ENCODE measurements around the gene RASSF4. TPM values are rescaled to one million over a fixed set of nuclear protein-coding genes. Genes with fewer than 3 reads are reported as not detected.

RASSF4 gene
- total and polyA plus RNA-seq, 11 donors, result 48.3 to 125 (median 78.9) TPM

DNA sequence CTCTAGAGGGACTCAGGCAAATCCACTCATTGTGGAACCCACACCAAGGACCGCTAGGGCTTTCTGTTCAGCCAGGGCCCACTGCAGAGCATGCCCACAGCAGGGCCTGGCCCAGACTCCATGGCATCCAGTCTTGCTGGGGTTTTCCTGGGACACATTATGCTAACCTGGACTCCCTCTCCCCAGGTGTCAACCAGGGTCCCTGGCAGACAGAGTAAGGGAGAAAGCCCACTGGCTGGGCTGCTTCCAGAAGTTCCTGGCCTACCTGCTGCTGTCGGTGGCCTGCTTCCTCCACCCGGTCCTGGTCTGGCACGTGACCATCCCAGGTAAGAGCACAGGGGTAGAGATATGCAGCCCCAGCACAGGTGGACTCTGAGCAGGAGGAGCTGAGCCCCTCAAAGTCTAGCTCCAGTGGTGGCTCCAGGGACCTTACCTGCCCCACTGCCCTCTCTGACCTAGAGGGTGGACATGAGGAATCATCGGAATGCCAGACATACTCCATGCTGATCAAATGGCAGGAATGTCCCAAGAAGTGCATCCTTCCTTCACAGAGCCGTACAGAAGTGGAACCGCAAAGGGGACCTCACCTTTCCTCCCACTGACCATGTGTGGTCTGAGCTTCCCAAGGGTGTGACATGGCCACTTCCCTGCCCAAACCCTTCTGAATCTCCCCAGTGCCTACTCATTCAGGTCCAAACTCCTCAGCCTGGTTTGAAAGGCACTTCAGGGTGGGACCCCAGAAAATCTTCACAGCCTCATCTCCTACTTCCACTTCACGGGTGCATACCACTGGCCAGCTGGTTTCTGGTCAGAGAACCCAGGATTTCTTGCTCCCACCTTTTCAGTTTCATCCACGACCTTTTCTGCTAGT, 25.9 kb upstream of the RASSF4 start:
- Histone ChIP-seq H3K27me3 (no peaks in the 10 kb centered on the region), H3K36me3 (no peaks in the 10 kb centered on the region), H3K4me1 (peaks cover 0 to 54% (median 39%) of the 10 kb centered on the region in 12 donors), H3K27ac (peak overlapping the region in 4 of 12 donors; percentile 31 to 72 (median 70)), H3K9me3 (no peaks in the 10 kb centered on the region), H3K4me3 (no peak overlapping the region)
- WGBS, 4 donors, result 81 to 95% (median 85%) methylated on average over 7 to 9 of the region's 9 CpGs
- DNase-seq (peak in 2 of 5 donors; percentile 14 to 48), ATAC-seq (no peak)
- intact Hi-C loops (cut with DNase I), result loop anchor here in 9 of 10 donors (2.0 to 5.0 kb wide), 7 partner anchors 25 to 75 kb away; partner anchors contain the start of genes DEPP1 (in 1 of the 9) and RASSF4 (in 1 of the 9)
- TF ChIP-seq POLR2A (IDR thresholded peaks at IDR 0.05), result no peak
- TF ChIP-seq, protein P1, sequence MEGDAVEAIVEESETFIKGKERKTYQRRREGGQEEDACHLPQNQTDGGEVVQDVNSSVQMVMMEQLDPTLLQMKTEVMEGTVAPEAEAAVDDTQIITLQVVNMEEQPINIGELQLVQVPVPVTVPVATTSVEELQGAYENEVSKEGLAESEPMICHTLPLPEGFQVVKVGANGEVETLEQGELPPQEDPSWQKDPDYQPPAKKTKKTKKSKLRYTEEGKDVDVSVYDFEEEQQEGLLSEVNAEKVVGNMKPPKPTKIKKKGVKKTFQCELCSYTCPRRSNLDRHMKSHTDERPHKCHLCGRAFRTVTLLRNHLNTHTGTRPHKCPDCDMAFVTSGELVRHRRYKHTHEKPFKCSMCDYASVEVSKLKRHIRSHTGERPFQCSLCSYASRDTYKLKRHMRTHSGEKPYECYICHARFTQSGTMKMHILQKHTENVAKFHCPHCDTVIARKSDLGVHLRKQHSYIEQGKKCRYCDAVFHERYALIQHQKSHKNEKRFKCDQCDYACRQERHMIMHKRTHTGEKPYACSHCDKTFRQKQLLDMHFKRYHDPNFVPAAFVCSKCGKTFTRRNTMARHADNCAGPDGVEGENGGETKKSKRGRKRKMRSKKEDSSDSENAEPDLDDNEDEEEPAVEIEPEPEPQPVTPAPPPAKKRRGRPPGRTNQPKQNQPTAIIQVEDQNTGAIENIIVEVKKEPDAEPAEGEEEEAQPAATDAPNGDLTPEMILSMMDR (IDR thresholded peaks at IDR 0.05), result no peak

DNA sequence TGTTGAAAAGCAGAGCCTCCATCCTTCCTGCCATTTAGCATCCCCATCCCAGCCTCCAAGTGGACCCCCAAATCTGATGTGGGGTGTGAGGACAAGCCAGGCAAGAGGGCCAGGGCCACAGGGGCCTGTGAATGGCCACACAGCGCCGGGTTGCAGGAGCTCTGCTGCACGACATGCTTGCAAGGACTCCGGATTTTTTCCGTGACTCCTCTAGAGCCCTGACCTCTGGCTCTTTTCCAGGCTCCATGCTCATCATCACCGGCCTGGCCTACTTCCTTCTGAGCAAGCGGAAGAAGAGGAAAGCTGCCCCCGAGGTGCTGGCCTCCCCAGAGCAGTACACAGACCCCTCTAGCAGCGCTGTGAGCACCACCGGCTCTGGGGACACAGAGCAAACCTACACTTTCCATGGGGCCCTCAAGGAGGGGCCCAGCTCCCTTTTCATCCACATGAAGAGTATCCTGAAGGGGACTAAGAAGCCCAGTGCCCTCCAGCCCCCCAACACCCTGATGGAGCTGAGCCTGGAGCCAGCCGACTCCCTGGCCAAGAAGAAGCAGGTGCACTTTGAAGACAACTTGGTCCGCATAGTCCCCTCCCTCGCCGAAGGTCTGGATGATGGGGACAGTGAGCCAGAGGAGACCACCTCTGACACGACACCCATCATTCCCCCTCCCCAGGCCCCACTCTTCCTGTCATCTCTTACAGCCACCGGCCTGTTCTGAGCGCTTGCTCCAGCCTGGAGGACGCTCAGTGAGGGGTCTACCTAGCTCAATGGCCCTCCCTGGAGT, 25.0 kb upstream of the RASSF4 start:
- ATAC-seq (peak in 1 of 4 donors; percentile 11), DNase-seq (peak; percentile 45 to 76 (median 70))
- no peaks in the 10 kb centered on the region for H3K9me3 ChIP-seq
- TF ChIP-seq POLR2A (IDR thresholded peaks at IDR 0.05), result no peak
- no peaks in the 10 kb centered on the region for H3K27me3 ChIP-seq
- intact Hi-C loops (cut with DNase I), result loop anchor here in 3 of 10 donors (2.0 to 5.0 kb wide), 4 partner anchors 38 to 58 kb away; partner anchors contain the start of gene DEPP1 (in 1 of the 3)
- H3K4me3 ChIP-seq, result no peak overlapping the region
- peaks cover 0 to 61% (median 39%) of the 10 kb centered on the region in 12 donors for H3K4me1 ChIP-seq
- 62 to 78% (median 66%) methylated on average over 14 to 18 of the region's 18 CpGs for WGBS, 4 donors
- H3K27ac ChIP-seq, result peak overlapping the region in 10 of 12 donors; percentile 44 to 72 (median 68)
- no peaks in the 10 kb centered on the region for H3K36me3 ChIP-seq

DNA sequence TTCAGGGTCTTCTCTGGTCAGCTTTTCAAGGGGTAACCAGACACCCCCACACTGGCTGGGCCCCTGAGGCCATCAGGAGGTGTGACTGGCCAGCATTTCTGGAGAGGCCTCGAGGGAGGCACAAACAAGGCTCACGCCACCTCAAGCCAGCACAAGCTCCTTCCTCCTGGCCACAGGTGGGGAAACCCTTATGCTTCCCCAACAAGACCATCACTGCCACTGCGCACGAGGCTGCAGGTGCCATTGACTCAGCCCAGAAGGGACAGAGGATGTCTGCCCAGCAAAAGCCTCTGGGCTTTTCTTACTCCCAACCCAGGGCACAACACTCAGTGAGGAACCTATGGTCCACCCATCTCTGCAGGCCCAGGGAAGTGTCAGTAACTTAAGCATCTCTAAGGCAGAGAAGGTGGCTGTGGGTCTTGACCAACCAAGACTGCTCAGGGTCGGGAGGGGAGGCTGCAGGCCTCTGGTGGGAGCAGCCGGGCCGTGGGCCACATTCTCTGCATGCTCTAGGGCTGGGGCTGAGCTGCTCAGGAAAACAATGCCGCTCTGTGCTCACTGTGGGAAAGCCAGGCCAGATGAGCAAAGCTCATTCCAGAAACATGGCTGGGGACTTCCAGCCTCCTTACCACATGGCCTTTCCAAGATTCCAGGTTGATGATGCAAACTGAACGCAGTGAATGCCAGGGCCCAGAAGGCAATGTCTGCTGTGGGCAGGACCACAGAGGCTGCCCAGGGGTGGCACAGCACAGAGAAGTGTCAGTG, 24.2 kb upstream of the RASSF4 start:
- TF ChIP-seq POLR2A (IDR thresholded peaks at IDR 0.05), result no peak
- TF ChIP-seq, protein P1 (IDR thresholded peaks at IDR 0.05), result no peak
- H3K27ac ChIP-seq, result peak overlapping the region in 11 of 12 donors; percentile 31 to 72 (median 67)
- DNase-seq (peak; percentile 62 to 81 (median 77)), ATAC-seq (peak; percentile 65 to 84 (median 82))
- no peak overlapping the region for H3K4me3 ChIP-seq
- H3K4me1 ChIP-seq, result peaks cover 0 to 63% (median 39%) of the 10 kb centered on the region in 12 donors
- H3K36me3 ChIP-seq, result no peaks in the 10 kb centered on the region
- no peaks in the 10 kb centered on the region for H3K27me3 ChIP-seq
- intact Hi-C loops (cut with DNase I), result loop anchor here in 1 of 10 donors (2.0 kb wide), 1 partner anchor 39 kb away; no protein-coding TSS in a partner anchor
- no peaks in the 10 kb centered on the region for H3K9me3 ChIP-seq
- WGBS, 4 donors, result 49 to 56% (median 52%) methylated on average over 8 to 9 of the region's 9 CpGs

DNA sequence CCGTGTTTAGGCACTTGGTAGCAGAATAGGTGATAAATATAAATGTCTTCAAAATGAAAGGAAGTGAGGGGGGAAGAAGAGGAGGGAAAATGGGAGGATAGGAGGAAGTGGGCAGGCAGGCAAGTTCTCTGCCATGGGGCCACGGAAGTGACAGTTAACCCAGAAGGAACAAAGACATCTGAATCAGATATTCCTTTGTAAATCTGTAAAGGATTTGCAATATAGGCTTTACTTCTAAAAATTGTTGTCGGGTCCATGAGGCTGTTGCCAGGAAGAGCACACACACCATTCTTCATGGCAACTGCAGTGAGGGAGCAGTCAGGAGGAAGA, 23.7 kb upstream of the RASSF4 start:
- ATAC-seq (no peak), DNase-seq (no peak)
- peaks cover 0 to 63% (median 39%) of the 10 kb centered on the region in 12 donors for H3K4me1 ChIP-seq
- 26 to 46% (median 38%) methylated on average over 3 of the region's 3 CpGs for WGBS, 4 donors
- H3K27ac ChIP-seq, result peak overlapping the region in 11 of 12 donors; percentile 31 to 72 (median 67)
- no peaks in the 10 kb centered on the region for H3K27me3 ChIP-seq
- no peaks in the 10 kb centered on the region for H3K9me3 ChIP-seq
- TF ChIP-seq, protein P1 (IDR thresholded peaks at IDR 0.05), result no peak
- TF ChIP-seq POLR2A (IDR thresholded peaks at IDR 0.05), result no peak
- H3K36me3 ChIP-seq, result no peaks in the 10 kb centered on the region
- intact Hi-C loops (cut with DNase I), result loop anchor here in 1 of 10 donors (2.0 kb wide), 1 partner anchor 39 kb away; no protein-coding TSS in a partner anchor
- no peak overlapping the region for H3K4me3 ChIP-seq

Measured in heart left ventricle (tissue), 16 donors.